Parathyroid adenoma (tissue), 2 donors: ENCODE results near the gene TP53.

Experiments used
- H2AFZ ChIP-seq: fragments of 300-600 bp; sonication (generic); one replicate; pipeline ENCODE4 v1.7.0; 2017; ENCODE audit warnings: antibody characterized with exemption, mild to moderate bottlenecking
- H3K27ac ChIP-seq: fragments of 300-600 bp; sonication (generic); one replicate; pipeline ENCODE4 v1.7.0; 2017
- H3K27me3 ChIP-seq: fragments of 300-600 bp; sonication (generic); one replicate; pipeline ENCODE4 v1.7.0; 2017; ENCODE audit warnings: low read length; ENCODE audit not compliant: control insufficient read depth, insufficient read depth
- H3K36me3 ChIP-seq: fragments of 300-600 bp; sonication (generic); one replicate; pipeline ENCODE4 v1.7.0; 2017; ENCODE audit warnings: low read length; ENCODE audit not compliant: control insufficient read depth, insufficient read depth
- H3K4me1 ChIP-seq: fragments of 300-600 bp; sonication (generic); one replicate; pipeline ENCODE4 v1.7.0; 2017; ENCODE audit warnings: control low read depth
- H3K4me2 ChIP-seq: fragments of 300-600 bp; sonication (generic); one replicate; pipeline ENCODE4 v1.7.0; 2017; ENCODE audit warnings: low read length
- H3K4me3 ChIP-seq: fragments of 300-600 bp; sonication (generic); one replicate; pipeline ENCODE4 v1.7.0; 2017; ENCODE audit warnings: low read depth, low read length
- H3K79me2 ChIP-seq: fragments of 300-600 bp; sonication (generic); one replicate; pipeline ENCODE4 v1.7.0; 2017; ENCODE audit warnings: control low read depth
- H3K9ac ChIP-seq: fragments of 300-600 bp; sonication (generic); one replicate; pipeline ENCODE4 v1.7.0; 2017; ENCODE audit warnings: mild to moderate bottlenecking
- H3K9me3 ChIP-seq: fragments of 300-600 bp; sonication (generic); one replicate; pipeline ENCODE4 v1.7.0; 2017; ENCODE audit warnings: low read length; ENCODE audit not compliant: control insufficient read depth
- CTCF ChIP-seq: fragments of 300-600 bp; sonication (generic); IDR thresholded peaks from one replicate; pipeline ENCODE4 v1.7.0; 2017; ENCODE audit warnings: antibody characterized with exemption, mild to moderate bottlenecking
- donor health status: primary hyperparathyroidism.

TP53 gene

GRCh38 chr17:7712111-7712771 is 25.0 kb upstream of the TP53 start:
- H3K9ac ChIP-seq: no peak overlapping the region
- H3K4me2 ChIP-seq: no peak overlapping the region
- H3K27me3 ChIP-seq: no peaks in the 10 kb centered on the region
- peaks cover 4% of the 10 kb centered on the region for H3K4me1 ChIP-seq
- H3K4me3 ChIP-seq: no peak overlapping the region
- H3K27ac ChIP-seq: no peak overlapping the region
- H3K9me3 ChIP-seq: no peaks in the 10 kb centered on the region
- no peak overlapping the region for H2AFZ ChIP-seq
- no peak for TF ChIP-seq CTCF
- H3K79me2 ChIP-seq: no peaks in the 10 kb centered on the region
- H3K36me3 ChIP-seq: no peaks in the 10 kb centered on the region

GRCh38 chr17:7711051-7711755 is 23.9 kb upstream of the TP53 start:
- Histone ChIP-seq H3K9ac (no peak overlapping the region), H3K27me3 (no peaks in the 10 kb centered on the region)

GRCh38 chr17:7710301-7710700 is 23.0 kb upstream of the TP53 start:
- Histone ChIP-seq H3K9ac (no peak overlapping the region), H3K27me3 (no peaks in the 10 kb centered on the region), H3K4me2 (no peak overlapping the region), H2AFZ (no peak overlapping the region), H3K4me3 (no peak overlapping the region), H3K9me3 (no peaks in the 10 kb centered on the region), H3K27ac (no peak overlapping the region), H3K36me3 (no peaks in the 10 kb centered on the region), H3K79me2 (no peaks in the 10 kb centered on the region), H3K4me1 (no peaks in the 10 kb centered on the region)
- no peak for TF ChIP-seq CTCF

More at GRCh38 chr17:7711051-7711755, 23.9 kb upstream of the TP53 start:
- H3K4me3 ChIP-seq: no peak overlapping the region
- no peak for TF ChIP-seq CTCF
- H3K4me1 ChIP-seq: peaks cover under 1% of the 10 kb centered on the region
- no peak overlapping the region for H3K27ac ChIP-seq
- H3K9me3 ChIP-seq: no peaks in the 10 kb centered on the region
- H3K4me2 ChIP-seq: no peak overlapping the region
- no peak overlapping the region for H2AFZ ChIP-seq
- no peaks in the 10 kb centered on the region for H3K79me2 ChIP-seq
- H3K36me3 ChIP-seq: no peaks in the 10 kb centered on the region

GRCh38 chr17:7709031-7709430 is 21.7 kb upstream of the TP53 start:
- Histone ChIP-seq H3K27ac (no peak overlapping the region), H3K9me3 (no peaks in the 10 kb centered on the region), H3K27me3 (no peaks in the 10 kb centered on the region), H3K9ac (no peak overlapping the region), H3K4me2 (no peak overlapping the region), H3K36me3 (no peaks in the 10 kb centered on the region), H3K4me1 (no peaks in the 10 kb centered on the region), H3K79me2 (no peaks in the 10 kb centered on the region), H3K4me3 (no peak overlapping the region), H2AFZ (no peak overlapping the region)
- TF ChIP-seq CTCF: no peak
